CD4-positive, alpha-beta T cell (primary cell): ENCODE results near the gene GJC3. TPM values are rescaled to one million over a fixed set of nuclear protein-coding genes. Genes with fewer than 3 reads are reported as not detected.
"Not testable (repeated sequence)": the region's sequence is repeated elsewhere in the genome, so short reads cannot be mapped to it uniquely, and the experiment has no call there.

ENCODE experiments used
- ATAC-seq: fragments of 200-7000 bp; cut with Tn5 transposase; one replicate; pipeline ENCODE4 v1.10.0; 2022; ENCODE audit warnings: mild to moderate bottlenecking; ENCODE audit not compliant: poor library complexity
- CTCF ChIA-PET: fragments of 350-600 bp; sonication (Branson Sonifier 250); formaldehyde crosslinking; loops from one replicate; lab custom pipeline; 2021; ENCODE audit warnings: antibody characterized with exemption, inconsistent platforms; lab: Charles Lee
- POLR2A ChIA-PET: fragments of 350-600 bp; sonication (Branson Sonifier 250); formaldehyde crosslinking; loops from one replicate; lab custom pipeline; 2021; ENCODE audit warnings: antibody characterized with exemption, inconsistent platforms; lab: Charles Lee
- DNase-seq, 14 experiments: peaks; one replicate each; pipeline ENCODE4 v3.0.0-alpha.2; 2013 to 2020; ENCODE audit warnings: mixed read lengths in 2 of 14
- H3K27ac ChIP-seq, 2 donors: one replicate each; pipeline versions ENCODE4 v1.5.1 to v1.7.0; 2013; ENCODE audit warnings: low read length in 2 of 2, low read depth in 1 of 2, mild to moderate bottlenecking in 1 of 2
- H3K27me3 ChIP-seq, 2 experiments: 1 replicate in 1 of 2; 2 replicates in 1 of 2; pipeline versions ENCODE4 v1.6.1 to v1.7.0; 2013; ENCODE audit warnings: low read length in 2 of 2, control low read depth in 1 of 2, mild to moderate bottlenecking in 1 of 2, moderate library complexity in 1 of 2; ENCODE audit not compliant: insufficient read depth in 2 of 2, control insufficient read depth in 1 of 2
- H3K36me3 ChIP-seq: one replicate; pipeline ENCODE4 v1.6.1; 2013; ENCODE audit warnings: low read length, control low read depth; ENCODE audit not compliant: insufficient read depth
- H3K4me1 ChIP-seq: one replicate; pipeline ENCODE4 v1.6.1; 2013; ENCODE audit warnings: low read length, control low read depth; ENCODE audit not compliant: insufficient read depth
- H3K4me3 ChIP-seq: one replicate; pipeline ENCODE4 v1.5.1; 2013; ENCODE audit warnings: mild to moderate bottlenecking, low read length, moderate library complexity
- H3K9me3 ChIP-seq, 2 experiments: 1 replicate in 1 of 2; 2 replicates in 1 of 2; pipeline versions ENCODE4 v1.6.1 to v1.7.0; 2013; ENCODE audit warnings: low read length in 2 of 2, mild to moderate bottlenecking in 2 of 2, control low read depth in 1 of 2, moderate library complexity in 1 of 2; ENCODE audit not compliant: control insufficient read depth in 1 of 2, insufficient read depth in 1 of 2
- H3K27ac Mint-ChIP-seq: one replicate; pipeline ENCODE4 v1.8.0; 2020; ENCODE audit warnings: mixed read lengths
- H3K27me3 Mint-ChIP-seq: one replicate; pipeline ENCODE4 v1.8.0; 2021; ENCODE audit warnings: mixed read lengths
- H3K36me3 Mint-ChIP-seq: one replicate; pipeline ENCODE4 v1.8.0; 2021; ENCODE audit warnings: low read depth, mixed read lengths
- H3K4me1 Mint-ChIP-seq: one replicate; pipeline ENCODE4 v1.8.0; 2021; ENCODE audit warnings: low read depth, mixed read lengths
- H3K4me3 Mint-ChIP-seq: one replicate; pipeline ENCODE4 v1.8.0; 2020; ENCODE audit warnings: mild to moderate bottlenecking, mixed read lengths
- H3K9me3 Mint-ChIP-seq: one replicate; pipeline ENCODE4 v1.8.0; 2020; ENCODE audit warnings: mixed read lengths
- intact Hi-C, 2 experiments: fragments of 100-400 bp; cut with DNase I in 1 of 2; cut with micrococcal nuclease in 1 of 2; formaldehyde crosslinking; loops; one replicate each; pipeline versions ENCODE4 v1.15.1 to v1.9.0; 2023 to 2025; cut with DNase I, micrococcal nuclease
- total RNA-seq, 174 experiments: library from RNA in 2 of 174; stranded (reverse) in 2 of 174; gene quantifications; one replicate each; pipeline ENCODE4 v1.2.3 and lab custom pipeline; 2021 to 2026
- TF ChIP-seq, protein P1 (sequence below): fragments of 200-600 bp; IDR thresholded peaks from one replicate; pipeline ENCODE4 v1.8.0; 2022; ENCODE audit warnings: antibody characterized with exemption, mild to moderate bottlenecking

GJC3 gene
- total RNA-seq, 2 experiments from 2014 or later = 0.25 to 0.36 TPM

DNA sequence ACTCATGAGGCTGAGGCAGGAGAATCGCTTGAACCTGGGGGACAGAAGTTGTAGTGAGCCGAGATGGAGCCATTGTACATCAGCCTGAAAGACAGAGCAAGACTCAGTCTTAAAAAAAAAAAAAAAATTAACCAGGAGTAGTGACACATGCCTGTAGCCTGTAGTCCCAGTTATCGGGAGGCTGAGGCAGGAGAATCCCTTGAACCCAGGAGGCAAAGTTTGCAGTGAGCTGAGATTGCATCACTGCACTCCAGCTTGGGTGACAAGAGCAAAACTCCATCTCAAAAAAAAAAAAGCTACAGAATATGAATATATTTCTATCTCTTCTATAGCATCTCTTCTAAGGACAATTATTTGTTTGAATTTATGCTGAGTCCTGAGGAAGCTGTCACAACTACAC, 39.9 kb upstream of the GJC3 start:
- Mint-ChIP-seq H3K4me1 (no peaks in the 10 kb centered on the region), H3K36me3 (no peaks in the 10 kb centered on the region), H3K4me3 (no peak overlapping the region), H3K27me3 (peaks cover 50% of the 10 kb centered on the region), H3K9me3 (no peaks in the 10 kb centered on the region), H3K27ac (no peak overlapping the region)
- Histone ChIP-seq H3K4me1 (no peaks in the 10 kb centered on the region), H3K27me3 (peaks cover 5 to 20% of the 10 kb centered on the region in 2 experiments), H3K9me3 (no peaks in the 10 kb centered on the region), H3K27ac (no peak overlapping the region), H3K4me3 (no peak overlapping the region), H3K36me3 (no peaks in the 10 kb centered on the region)
- TF ChIP-seq, protein P1, sequence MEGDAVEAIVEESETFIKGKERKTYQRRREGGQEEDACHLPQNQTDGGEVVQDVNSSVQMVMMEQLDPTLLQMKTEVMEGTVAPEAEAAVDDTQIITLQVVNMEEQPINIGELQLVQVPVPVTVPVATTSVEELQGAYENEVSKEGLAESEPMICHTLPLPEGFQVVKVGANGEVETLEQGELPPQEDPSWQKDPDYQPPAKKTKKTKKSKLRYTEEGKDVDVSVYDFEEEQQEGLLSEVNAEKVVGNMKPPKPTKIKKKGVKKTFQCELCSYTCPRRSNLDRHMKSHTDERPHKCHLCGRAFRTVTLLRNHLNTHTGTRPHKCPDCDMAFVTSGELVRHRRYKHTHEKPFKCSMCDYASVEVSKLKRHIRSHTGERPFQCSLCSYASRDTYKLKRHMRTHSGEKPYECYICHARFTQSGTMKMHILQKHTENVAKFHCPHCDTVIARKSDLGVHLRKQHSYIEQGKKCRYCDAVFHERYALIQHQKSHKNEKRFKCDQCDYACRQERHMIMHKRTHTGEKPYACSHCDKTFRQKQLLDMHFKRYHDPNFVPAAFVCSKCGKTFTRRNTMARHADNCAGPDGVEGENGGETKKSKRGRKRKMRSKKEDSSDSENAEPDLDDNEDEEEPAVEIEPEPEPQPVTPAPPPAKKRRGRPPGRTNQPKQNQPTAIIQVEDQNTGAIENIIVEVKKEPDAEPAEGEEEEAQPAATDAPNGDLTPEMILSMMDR = no peak
- DNase-seq (no peak), ATAC-seq (no peak)
- CTCF ChIA-PET = no interaction called here
- POLR2A ChIA-PET = no interaction called here
- intact Hi-C loops = no loop called here

DNA sequence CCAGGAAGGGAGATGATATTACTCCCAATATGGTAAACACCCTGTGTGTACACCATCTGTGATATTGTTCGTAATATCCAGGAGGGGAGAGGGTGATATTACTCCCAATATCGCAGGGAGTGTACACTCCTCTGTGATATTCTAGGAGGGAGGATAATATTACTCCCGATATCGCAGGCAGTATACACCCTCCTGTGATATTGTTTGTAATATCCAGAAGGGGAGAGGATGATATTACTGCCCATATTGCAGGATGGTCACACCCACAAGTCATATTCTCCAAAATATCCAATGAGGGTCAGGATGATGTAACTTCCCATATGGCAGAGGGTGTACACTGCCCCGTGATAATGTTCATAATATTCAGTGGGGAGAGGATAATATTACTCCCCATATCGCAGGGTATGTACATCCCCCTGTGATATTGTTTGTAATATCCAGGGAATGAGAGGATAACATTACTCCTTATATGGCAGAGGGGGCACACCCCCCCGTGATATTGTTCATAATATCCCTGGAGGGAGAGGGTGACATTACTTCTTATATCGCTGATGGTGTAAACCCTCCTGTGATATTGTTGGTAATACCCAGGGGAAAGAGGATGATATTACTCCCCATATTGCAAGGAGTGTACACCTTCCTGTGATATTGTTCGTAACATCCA, 29.3 kb upstream of the GJC3 start:
- Mint-ChIP-seq H3K27me3 (peaks cover 69% of the 10 kb centered on the region), H3K4me3 (no peak overlapping the region), H3K9me3 (no peaks in the 10 kb centered on the region), H3K36me3 (no peaks in the 10 kb centered on the region), H3K4me1 (no peaks in the 10 kb centered on the region), H3K27ac (no peak overlapping the region)
- POLR2A ChIA-PET = no interaction called here
- no peaks in the 10 kb centered on the region for H3K36me3 ChIP-seq
- no peaks in the 10 kb centered on the region for H3K9me3 ChIP-seq
- intact Hi-C loops = no loop called here
- no peak for DNase-seq
- peaks cover 9 to 40% of the 10 kb centered on the region in 2 experiments for H3K27me3 ChIP-seq
- CTCF ChIA-PET = no interaction called here
- TF ChIP-seq, protein P1 = no peak
- no peaks in the 10 kb centered on the region for H3K4me1 ChIP-seq
- H3K27ac ChIP-seq = no peak overlapping the region
- no peak overlapping the region for H3K4me3 ChIP-seq
- no peak for ATAC-seq

DNA sequence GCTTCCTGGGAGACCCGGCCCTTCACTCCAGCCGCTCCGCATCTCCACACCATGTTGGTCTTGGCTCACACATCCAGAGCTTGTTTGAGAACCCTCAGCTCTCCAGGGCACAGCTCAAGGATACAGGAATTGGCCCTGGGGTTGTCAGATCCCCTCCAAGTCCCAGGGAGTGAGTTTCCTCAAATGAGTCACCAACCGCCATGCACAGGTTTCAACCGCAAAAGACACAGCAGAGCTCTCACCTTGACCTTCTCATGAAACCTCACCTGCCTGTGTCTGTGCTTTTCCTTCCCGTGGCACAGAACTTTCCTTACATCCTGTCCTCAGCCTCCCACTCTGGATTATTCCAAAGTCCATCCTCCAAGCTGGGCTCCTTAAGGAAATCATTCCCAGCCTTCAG, 25.8 kb upstream of the GJC3 start:
- Histone ChIP-seq H3K27me3 (peaks cover 0 to 10% of the 10 kb centered on the region in 2 experiments), H3K9me3 (peaks cover 5 to 6% of the 10 kb centered on the region in 2 experiments), H3K4me1 (no peaks in the 10 kb centered on the region), H3K36me3 (no peaks in the 10 kb centered on the region), H3K4me3 (no peak overlapping the region), H3K27ac (no peak overlapping the region)
- no peak for ATAC-seq
- TF ChIP-seq, protein P1 = no peak
- Mint-ChIP-seq H3K36me3 (no peaks in the 10 kb centered on the region), H3K27ac (no peak overlapping the region), H3K4me1 (no peaks in the 10 kb centered on the region), H3K27me3 (peaks cover 35% of the 10 kb centered on the region), H3K4me3 (no peak overlapping the region), H3K9me3 (no peaks in the 10 kb centered on the region)
- CTCF ChIA-PET = interaction anchor here (1.2 kb wide), 1 partner anchor 42 kb away, joined by 6 read pairs; no protein-coding TSS in a partner anchor
- intact Hi-C loops = no loop called here
- no peak for DNase-seq
- POLR2A ChIA-PET = no interaction called here

DNA sequence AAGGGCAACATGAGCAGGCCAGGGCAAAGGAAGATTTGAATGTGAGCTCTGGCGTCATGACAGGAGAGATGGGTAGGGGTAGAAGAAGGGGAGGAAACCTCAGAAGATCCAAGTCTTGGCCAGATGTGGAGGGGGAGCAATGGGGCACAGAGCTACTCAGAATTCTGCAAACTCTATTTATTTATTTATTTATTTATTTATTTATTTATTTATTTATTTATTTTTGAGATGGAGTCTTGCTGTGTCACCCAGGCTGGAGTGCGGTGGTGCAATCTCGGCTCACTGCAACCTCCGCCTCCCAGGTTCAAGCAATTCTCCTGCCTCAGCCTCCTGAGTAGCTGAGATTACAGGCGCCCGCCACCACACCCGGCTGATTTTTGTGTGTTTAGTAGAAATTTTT, 25.2 kb upstream of the GJC3 start:
- H3K27ac Mint-ChIP-seq, H3K9me3 Mint-ChIP-seq, H3K36me3 Mint-ChIP-seq, H3K36me3 ChIP-seq, H3K27ac ChIP-seq, H3K4me1 Mint-ChIP-seq, H3K27me3 ChIP-seq, CTCF ChIA-PET, POLR2A ChIA-PET, H3K4me1 ChIP-seq, H3K9me3 ChIP-seq, intact Hi-C loops, DNase-seq, H3K4me3 ChIP-seq, H3K4me3 Mint-ChIP-seq, ATAC-seq: not testable (repeated sequence)
- peaks cover 31% of the 10 kb centered on the region for H3K27me3 Mint-ChIP-seq
